ENCODE results near the gene LNX1.

DNA sequence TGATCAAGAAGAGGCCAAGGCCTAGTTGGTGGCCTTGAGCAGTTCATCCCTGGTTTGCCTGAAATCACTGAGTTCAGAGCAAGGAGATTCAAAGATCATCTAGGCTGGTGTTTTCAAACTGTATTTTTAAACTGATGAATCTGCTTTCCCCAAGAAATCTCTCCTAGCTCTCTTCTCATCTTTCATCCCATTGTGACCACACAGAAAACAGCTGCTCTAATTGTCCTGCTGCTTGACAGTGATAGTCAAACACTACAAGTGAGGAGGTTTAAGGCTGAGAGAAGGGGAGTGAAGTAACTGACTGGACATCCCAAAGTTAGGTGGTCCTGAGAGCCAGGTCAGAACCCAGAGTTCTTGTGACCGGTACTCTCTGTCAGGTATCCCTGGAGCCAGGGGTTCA is 91.5 kb downstream of the LNX1 start:
- TF ChIP-seq IRF2 (CRISPR knock-in tag; IDR thresholded peaks at IDR 0.05), result no peak
- no peak for TF ChIP-seq RNF2 (conservative IDR thresholded peaks at IDR 0.05; ENCODE audit: low read depth)
- TF ChIP-seq POLR2A (IDR thresholded peaks at IDR 0.05; ENCODE audit: insufficient read depth in 1 of 2, low read depth in 2 of 2, low read length in 2 of 2), result no peak
- TF ChIP-seq ZNF354B (CRISPR knock-in tag; IDR thresholded peaks at IDR 0.05), result no peak
- TF ChIP-seq RAD21 (CRISPR knock-in tag; IDR thresholded peaks at IDR 0.05), result no peak
- TF ChIP-seq ZFP36 (IDR thresholded peaks at IDR 0.05; ENCODE audit: borderline replicate concordance, low read depth, low read length, partially characterized antibody), result no peak
- TF ChIP-seq, protein P1, sequence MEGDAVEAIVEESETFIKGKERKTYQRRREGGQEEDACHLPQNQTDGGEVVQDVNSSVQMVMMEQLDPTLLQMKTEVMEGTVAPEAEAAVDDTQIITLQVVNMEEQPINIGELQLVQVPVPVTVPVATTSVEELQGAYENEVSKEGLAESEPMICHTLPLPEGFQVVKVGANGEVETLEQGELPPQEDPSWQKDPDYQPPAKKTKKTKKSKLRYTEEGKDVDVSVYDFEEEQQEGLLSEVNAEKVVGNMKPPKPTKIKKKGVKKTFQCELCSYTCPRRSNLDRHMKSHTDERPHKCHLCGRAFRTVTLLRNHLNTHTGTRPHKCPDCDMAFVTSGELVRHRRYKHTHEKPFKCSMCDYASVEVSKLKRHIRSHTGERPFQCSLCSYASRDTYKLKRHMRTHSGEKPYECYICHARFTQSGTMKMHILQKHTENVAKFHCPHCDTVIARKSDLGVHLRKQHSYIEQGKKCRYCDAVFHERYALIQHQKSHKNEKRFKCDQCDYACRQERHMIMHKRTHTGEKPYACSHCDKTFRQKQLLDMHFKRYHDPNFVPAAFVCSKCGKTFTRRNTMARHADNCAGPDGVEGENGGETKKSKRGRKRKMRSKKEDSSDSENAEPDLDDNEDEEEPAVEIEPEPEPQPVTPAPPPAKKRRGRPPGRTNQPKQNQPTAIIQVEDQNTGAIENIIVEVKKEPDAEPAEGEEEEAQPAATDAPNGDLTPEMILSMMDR (CRISPR knock-in tag; IDR thresholded peaks at IDR 0.05), result no peak
- no peak for TF ChIP-seq JUN (CRISPR knock-in tag; IDR thresholded peaks at IDR 0.05)
- no peak for TF ChIP-seq RXRA (CRISPR knock-in tag; IDR thresholded peaks at IDR 0.05)

Measured in HepG2 (cell line).